Measurements from ENCODE around the gene COL24A1.
"Not testable (repeated sequence)": the region's sequence is repeated elsewhere in the genome, so short reads cannot be mapped to it uniquely, and the experiment has no call there.

- not testable (repeated sequence) for TF ChIP-seq CTCF (IDR thresholded peaks at IDR 0.05); EZH2 (IDR thresholded peaks at IDR 0.05; ENCODE audit: borderline replicate concordance, insufficient read depth, low read depth, low read length, poor library complexity, severe bottlenecking)
Observed at GRCh38 chr1:85955218-85955617, 201.4 kb downstream of the COL24A1 start.
